ENCODE data around the gene SMC1B.

Gene SMC1B

GRCh38 chr22:45318558-45319323, 94.7 kb downstream of the SMC1B start:
- peak; percentile 52 for DNase-seq

- peak; percentile 84 for DNase-seq
Observed at GRCh38 chr22:45318168-45318557, 95.2 kb downstream of the SMC1B start.

- peak; percentile 51 for DNase-seq
Observed at GRCh38 chr22:45317551-45318167, 95.7 kb downstream of the SMC1B start.

- no peak for DNase-seq
Observed at GRCh38 chr22:45316796-45317526, 96.4 kb downstream of the SMC1B start.

- no peak for DNase-seq
Observed at GRCh38 chr22:45314786-45315185, 98.6 kb downstream of the SMC1B start.

GRCh38 chr22:45314054-45314721, 99.2 kb downstream of the SMC1B start:
- no peak for DNase-seq

- DNase-seq = no peak
Observed at GRCh38 chr22:45312856-45313255, 100.5 kb downstream of the SMC1B start.

GRCh38 chr22:45312415-45312814, 101.0 kb downstream of the SMC1B start:
- DNase-seq = no peak

GRCh38 chr22:45310977-45311531, 102.3 kb downstream of the SMC1B start:
- DNase-seq = no peak

GRCh38 chr22:45310331-45310976, 102.9 kb downstream of the SMC1B start:
- DNase-seq = no peak

- DNase-seq = peak; percentile 96
Observed at GRCh38 chr22:45309422-45310227, 103.8 kb downstream of the SMC1B start, which contains the start of gene FAM118A. Gene FAM118A (plus strand): TSS chr22:45309934. CDS start chr22:45322380, 12,446 bp downstream.

- peak; percentile 13 for DNase-seq
Observed at GRCh38 chr22:45308957-45309421, 104.4 kb downstream of the SMC1B start.

- DNase-seq = no peak
Observed at GRCh38 chr22:45308391-45308956, 104.9 kb downstream of the SMC1B start.

- no peak for DNase-seq
Observed at GRCh38 chr22:45306139-45306538, 107.3 kb downstream of the SMC1B start.

GRCh38 chr22:45305456-45306075, 107.8 kb downstream of the SMC1B start:
- no peak for DNase-seq

- DNase-seq = no peak
Observed at GRCh38 chr22:45304971-45305370, 108.4 kb downstream of the SMC1B start.

GRCh38 chr22:45303181-45303580, 110.2 kb downstream of the SMC1B start:
- no peak for DNase-seq

- no peak for DNase-seq
Observed at GRCh38 chr22:45302751-45303150, 110.6 kb downstream of the SMC1B start.

- no peak for DNase-seq
Observed at GRCh38 chr22:45298934-45299505, 114.4 kb downstream of the SMC1B start.
